Transverse colon (tissue), 3 donors: Measurements from ENCODE around the gene GMDS.

Source experiments
- CTCF ChIP-seq, 5 experiments: fragments of 200-600 bp in 3 of 5; fragments of 450-650 bp in 2 of 5; sonication (generic) in 3 of 5; IDR thresholded peaks; 1 replicate in 2 of 5; 2 replicates in 3 of 5; pipeline ENCODE4 v1.5.1; 2016 to 2017; ENCODE audit warnings: antibody characterized with exemption in 5 of 5, inconsistent platforms in 3 of 5, mild to moderate bottlenecking in 2 of 5, moderate library complexity in 1 of 5
- POLR2A ChIP-seq: fragments of 450-650 bp; IDR thresholded peaks from one replicate; pipeline ENCODE4 v1.6.1; 2016; ENCODE audit warnings: antibody characterized with exemption, mild to moderate bottlenecking, moderate library complexity

- TF ChIP-seq CTCF (IDR thresholded peaks at IDR 0.05) (no peak), POLR2A (no peak)
Observed at GRCh38 chr6:1906609-1907008, 338.8 kb downstream of the GMDS start.
